HL-60 (cell line): ENCODE measurements around the gene FGF12.

Experiments used
- DNase-seq, 2 experiments: peaks; one replicate each; pipeline ENCODE4 v3.0.0-alpha.2; 2010 to 2020; ENCODE audit warnings: low read depth in 1 of 2, low spot score in 1 of 2
- H3K27ac ChIP-seq: fragments of 250-450 bp; sonication (Bioruptor Pico); replicated peaks from 2 replicates; pipeline ENCODE4 v1.5.1; 2020; ENCODE audit warnings: mild to moderate bottlenecking, moderate library complexity
- H3K27me3 ChIP-seq: fragments of 250-450 bp; sonication (Bioruptor Pico); 2 replicates; pipeline ENCODE4 v1.5.1; 2021; ENCODE audit warnings: mild to moderate bottlenecking, moderate library complexity; ENCODE audit not compliant: insufficient read depth, poor library complexity, severe bottlenecking
- H3K4me3 ChIP-seq: replicated peaks from 2 replicates; pipeline ENCODE4 v1.5.1; 2011; ENCODE audit warnings: mild to moderate bottlenecking, control low read depth, low read length; ENCODE audit not compliant: insufficient read depth
- CTCF ChIP-seq: IDR thresholded peaks from one replicate; pipeline ENCODE4 v1.5.1; 2011; ENCODE audit warnings: low read length, control low read depth, inconsistent platforms; ENCODE audit not compliant: insufficient read depth
- GABPA ChIP-seq: IDR thresholded peaks from 2 replicates; pipeline ENCODE4 v1.6.1; 2012; ENCODE audit warnings: low read depth
- POLR2AphosphoS5 ChIP-seq: IDR thresholded peaks from 2 replicates; pipeline ENCODE4 v1.6.1; 2012; ENCODE audit warnings: low read depth
- REST ChIP-seq: IDR thresholded peaks from 2 replicates; pipeline ENCODE4 v1.6.1; 2012; ENCODE audit warnings: low read depth; ENCODE audit not compliant: insufficient replicate concordance
- SPI1 ChIP-seq: IDR thresholded peaks from 2 replicates; pipeline ENCODE4 v1.6.1; 2012; ENCODE audit warnings: low read depth, mild to moderate bottlenecking, borderline replicate concordance

FGF12 gene

GRCh38 chr3:192435241-192435640 lies 292.1 kb downstream of the FGF12 start:
- DNase-seq: no peak
- no peaks in the 10 kb centered on the region for H3K27me3 ChIP-seq
- H3K4me3 ChIP-seq: no peak overlapping the region
- no peak overlapping the region for H3K27ac ChIP-seq
- no peak for TF ChIP-seq CTCF
- no peak for TF ChIP-seq GABPA
- TF ChIP-seq POLR2AphosphoS5: no peak
- no peak for TF ChIP-seq REST
- TF ChIP-seq SPI1: no peak

- Histone ChIP-seq H3K4me3 (no peak overlapping the region), H3K27ac (no peak overlapping the region), H3K27me3 (no peaks in the 10 kb centered on the region)
- no peak for DNase-seq
- TF ChIP-seq REST: no peak
- TF ChIP-seq SPI1: no peak
- no peak for TF ChIP-seq CTCF
- no peak for TF ChIP-seq GABPA
- TF ChIP-seq POLR2AphosphoS5: no peak
These were observed 293.2 kb downstream of the FGF12 start for GRCh38 chr3:192434186-192434585.

- TF ChIP-seq SPI1: no peak
- no peak for TF ChIP-seq GABPA
- no peak for TF ChIP-seq POLR2AphosphoS5
- TF ChIP-seq CTCF: no peak
- no peak for TF ChIP-seq REST
- H3K27me3 ChIP-seq: no peaks in the 10 kb centered on the region
- no peak for DNase-seq
- no peak overlapping the region for H3K27ac ChIP-seq
- no peak overlapping the region for H3K4me3 ChIP-seq
These were observed 293.6 kb downstream of the FGF12 start for GRCh38 chr3:192433704-192434103.
